Peyer's patch (tissue), 4 donors: ENCODE results near the gene GH1.

Source experiments
- CTCF ChIP-seq, 6 experiments: fragments of 450-650 bp in 4 of 6; fragments of 200-600 bp in 2 of 6; sonication (generic) in 1 of 6; IDR thresholded peaks; one replicate each; pipeline ENCODE4 v1.5.1; 2017 to 2019; ENCODE audit warnings: antibody characterized with exemption in 6 of 6, mild to moderate bottlenecking in 3 of 6, moderate library complexity in 1 of 6
- POLR2A ChIP-seq, 2 donors: fragments of 450-650 bp; IDR thresholded peaks; one replicate each; pipeline ENCODE4 v1.5.1; 2017; ENCODE audit warnings: antibody characterized with exemption in 2 of 2, mild to moderate bottlenecking in 2 of 2, moderate library complexity in 2 of 2

GRCh38 chr17:63930951-63931575, 12.4 kb upstream of the GH1 start:
- TF ChIP-seq POLR2A (IDR thresholded peaks at IDR 0.05) (no peak), CTCF (IDR thresholded peaks at IDR 0.05) (no peak)
